ENCODE results near the gene HPCAL4.

DNA sequence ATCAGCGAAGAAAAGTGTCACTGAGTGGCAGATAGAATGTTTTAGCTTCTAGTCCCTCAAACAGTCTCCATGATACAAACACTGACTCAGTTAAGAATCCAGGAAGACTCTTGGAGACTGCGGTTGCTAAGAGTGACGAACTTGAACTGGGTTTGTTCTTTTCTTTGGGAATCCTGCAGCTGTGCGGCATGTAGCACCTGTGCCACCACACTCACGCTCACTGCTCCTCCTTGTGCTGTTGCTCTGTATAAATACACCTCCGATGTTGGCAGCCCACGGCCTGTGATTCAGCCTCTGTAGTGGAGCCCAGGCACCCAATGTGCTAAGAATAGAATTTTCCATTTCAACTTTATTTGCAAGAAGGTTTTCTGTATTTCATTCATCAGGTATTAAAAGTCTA, 41.9 kb upstream of the HPCAL4 start:
- TF ChIP-seq EZH2 (IDR thresholded peaks at IDR 0.05; ENCODE audit: insufficient read depth, poor library complexity, severe bottlenecking) (no peak), EZH2phosphoT487 (IDR thresholded peaks at IDR 0.05; ENCODE audit: insufficient read depth, low read depth) (no peak)
